ENCODE measurements around the gene JMJD1C.

Gene JMJD1C

DNA sequence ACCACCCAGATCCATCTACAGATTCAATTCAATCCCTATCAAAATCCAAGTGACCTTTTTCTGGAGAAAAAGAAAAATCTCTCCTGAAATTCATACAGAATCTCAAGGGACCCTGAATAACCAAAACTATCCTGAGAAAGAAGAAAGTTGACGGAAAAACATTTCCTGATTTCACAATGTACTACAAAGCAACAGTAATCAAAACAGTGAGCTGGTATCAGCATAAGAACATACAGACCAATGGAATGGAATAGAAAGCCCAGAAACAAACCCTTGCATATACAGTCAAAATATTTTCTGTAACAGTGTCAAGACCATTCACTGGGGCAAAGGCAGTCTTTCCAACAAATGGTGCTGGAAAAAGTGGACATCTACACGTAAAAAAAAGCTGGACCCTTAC, 89.9 kb downstream of the JMJD1C start:
- POLR2A ChIA-PET, result no interaction called here
- Histone ChIP-seq H3K9me3 (ENCODE audit: control insufficient read depth, insufficient read depth, low read depth, low read length) (no peaks in the 10 kb centered on the region), H3K36me3 (ENCODE audit: control insufficient read depth in 2 of 2, insufficient read depth in 1 of 2, low read length in 2 of 2) (peaks cover 0 to 4% of the 10 kb centered on the region in 2 experiments; a peak in 2 of 3 replicates), H3K27ac (ENCODE audit: extremely low read depth, low read depth, low read length) (no peak overlapping the region), H3K4me3 (ENCODE audit: low read depth, low read length) (no peak overlapping the region), H3K4me1 (ENCODE audit: control insufficient read depth, insufficient read depth, low read length) (no peaks in the 10 kb centered on the region)
- CTCF ChIA-PET, result interaction anchor here (1.3 kb wide), 1 partner anchor 9 kb away, joined by 4 read pairs; no protein-coding TSS in a partner anchor
- TF ChIP-seq, protein P1, sequence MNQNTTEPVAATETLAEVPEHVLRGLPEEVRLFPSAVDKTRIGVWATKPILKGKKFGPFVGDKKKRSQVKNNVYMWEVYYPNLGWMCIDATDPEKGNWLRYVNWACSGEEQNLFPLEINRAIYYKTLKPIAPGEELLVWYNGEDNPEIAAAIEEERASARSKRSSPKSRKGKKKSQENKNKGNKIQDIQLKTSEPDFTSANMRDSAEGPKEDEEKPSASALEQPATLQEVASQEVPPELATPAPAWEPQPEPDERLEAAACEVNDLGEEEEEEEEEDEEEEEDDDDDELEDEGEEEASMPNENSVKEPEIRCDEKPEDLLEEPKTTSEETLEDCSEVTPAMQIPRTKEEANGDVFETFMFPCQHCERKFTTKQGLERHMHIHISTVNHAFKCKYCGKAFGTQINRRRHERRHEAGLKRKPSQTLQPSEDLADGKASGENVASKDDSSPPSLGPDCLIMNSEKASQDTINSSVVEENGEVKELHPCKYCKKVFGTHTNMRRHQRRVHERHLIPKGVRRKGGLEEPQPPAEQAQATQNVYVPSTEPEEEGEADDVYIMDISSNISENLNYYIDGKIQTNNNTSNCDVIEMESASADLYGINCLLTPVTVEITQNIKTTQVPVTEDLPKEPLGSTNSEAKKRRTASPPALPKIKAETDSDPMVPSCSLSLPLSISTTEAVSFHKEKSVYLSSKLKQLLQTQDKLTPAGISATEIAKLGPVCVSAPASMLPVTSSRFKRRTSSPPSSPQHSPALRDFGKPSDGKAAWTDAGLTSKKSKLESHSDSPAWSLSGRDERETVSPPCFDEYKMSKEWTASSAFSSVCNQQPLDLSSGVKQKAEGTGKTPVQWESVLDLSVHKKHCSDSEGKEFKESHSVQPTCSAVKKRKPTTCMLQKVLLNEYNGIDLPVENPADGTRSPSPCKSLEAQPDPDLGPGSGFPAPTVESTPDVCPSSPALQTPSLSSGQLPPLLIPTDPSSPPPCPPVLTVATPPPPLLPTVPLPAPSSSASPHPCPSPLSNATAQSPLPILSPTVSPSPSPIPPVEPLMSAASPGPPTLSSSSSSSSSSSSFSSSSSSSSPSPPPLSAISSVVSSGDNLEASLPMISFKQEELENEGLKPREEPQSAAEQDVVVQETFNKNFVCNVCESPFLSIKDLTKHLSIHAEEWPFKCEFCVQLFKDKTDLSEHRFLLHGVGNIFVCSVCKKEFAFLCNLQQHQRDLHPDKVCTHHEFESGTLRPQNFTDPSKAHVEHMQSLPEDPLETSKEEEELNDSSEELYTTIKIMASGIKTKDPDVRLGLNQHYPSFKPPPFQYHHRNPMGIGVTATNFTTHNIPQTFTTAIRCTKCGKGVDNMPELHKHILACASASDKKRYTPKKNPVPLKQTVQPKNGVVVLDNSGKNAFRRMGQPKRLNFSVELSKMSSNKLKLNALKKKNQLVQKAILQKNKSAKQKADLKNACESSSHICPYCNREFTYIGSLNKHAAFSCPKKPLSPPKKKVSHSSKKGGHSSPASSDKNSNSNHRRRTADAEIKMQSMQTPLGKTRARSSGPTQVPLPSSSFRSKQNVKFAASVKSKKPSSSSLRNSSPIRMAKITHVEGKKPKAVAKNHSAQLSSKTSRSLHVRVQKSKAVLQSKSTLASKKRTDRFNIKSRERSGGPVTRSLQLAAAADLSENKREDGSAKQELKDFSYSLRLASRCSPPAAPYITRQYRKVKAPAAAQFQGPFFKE (tag by site-specific recombination; IDR thresholded peaks at IDR 0.05; ENCODE audit: borderline replicate concordance), result no peak
- TF ChIP-seq, protein P2, sequence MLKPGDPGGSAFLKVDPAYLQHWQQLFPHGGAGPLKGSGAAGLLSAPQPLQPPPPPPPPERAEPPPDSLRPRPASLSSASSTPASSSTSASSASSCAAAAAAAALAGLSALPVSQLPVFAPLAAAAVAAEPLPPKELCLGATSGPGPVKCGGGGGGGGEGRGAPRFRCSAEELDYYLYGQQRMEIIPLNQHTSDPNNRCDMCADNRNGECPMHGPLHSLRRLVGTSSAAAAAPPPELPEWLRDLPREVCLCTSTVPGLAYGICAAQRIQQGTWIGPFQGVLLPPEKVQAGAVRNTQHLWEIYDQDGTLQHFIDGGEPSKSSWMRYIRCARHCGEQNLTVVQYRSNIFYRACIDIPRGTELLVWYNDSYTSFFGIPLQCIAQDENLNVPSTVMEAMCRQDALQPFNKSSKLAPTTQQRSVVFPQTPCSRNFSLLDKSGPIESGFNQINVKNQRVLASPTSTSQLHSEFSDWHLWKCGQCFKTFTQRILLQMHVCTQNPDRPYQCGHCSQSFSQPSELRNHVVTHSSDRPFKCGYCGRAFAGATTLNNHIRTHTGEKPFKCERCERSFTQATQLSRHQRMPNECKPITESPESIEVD (tag by site-specific recombination; IDR thresholded peaks at IDR 0.05), result no peak
- TF ChIP-seq ZNF184 (tag by site-specific recombination; IDR thresholded peaks at IDR 0.05) (no peak), KLF16 (tag by site-specific recombination; IDR thresholded peaks at IDR 0.05) (no peak), ZBTB8A (tag by site-specific recombination; IDR thresholded peaks at IDR 0.05) (no peak), ZNF175 (tag by site-specific recombination; IDR thresholded peaks at IDR 0.05) (no peak), ZNF37A (tag by site-specific recombination; IDR thresholded peaks at IDR 0.05) (no peak), ZNF266 (tag by site-specific recombination; IDR thresholded peaks at IDR 0.05; ENCODE audit: low read depth) (no peak), OVOL3 (tag by site-specific recombination; IDR thresholded peaks at IDR 0.05) (no peak), ZBTB1 (tag by site-specific recombination; IDR thresholded peaks at IDR 0.05) (no peak)
- TF ChIP-seq, protein P3, sequence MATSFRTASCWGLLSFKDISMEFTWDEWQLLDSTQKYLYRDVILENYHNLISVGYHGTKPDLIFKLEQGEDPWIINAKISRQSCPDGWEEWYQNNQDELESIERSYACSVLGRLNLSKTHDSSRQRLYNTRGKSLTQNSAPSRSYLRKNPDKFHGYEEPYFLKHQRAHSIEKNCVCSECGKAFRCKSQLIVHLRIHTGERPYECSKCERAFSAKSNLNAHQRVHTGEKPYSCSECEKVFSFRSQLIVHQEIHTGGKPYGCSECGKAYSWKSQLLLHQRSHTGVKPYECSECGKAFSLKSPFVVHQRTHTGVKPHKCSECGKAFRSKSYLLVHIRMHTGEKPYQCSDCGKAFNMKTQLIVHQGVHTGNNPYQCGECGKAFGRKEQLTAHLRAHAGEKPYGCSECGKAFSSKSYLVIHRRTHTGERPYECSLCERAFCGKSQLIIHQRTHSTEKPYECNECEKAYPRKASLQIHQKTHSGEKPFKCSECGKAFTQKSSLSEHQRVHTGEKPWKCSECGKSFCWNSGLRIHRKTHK (tag by site-specific recombination; IDR thresholded peaks at IDR 0.05), result no peak

DNA sequence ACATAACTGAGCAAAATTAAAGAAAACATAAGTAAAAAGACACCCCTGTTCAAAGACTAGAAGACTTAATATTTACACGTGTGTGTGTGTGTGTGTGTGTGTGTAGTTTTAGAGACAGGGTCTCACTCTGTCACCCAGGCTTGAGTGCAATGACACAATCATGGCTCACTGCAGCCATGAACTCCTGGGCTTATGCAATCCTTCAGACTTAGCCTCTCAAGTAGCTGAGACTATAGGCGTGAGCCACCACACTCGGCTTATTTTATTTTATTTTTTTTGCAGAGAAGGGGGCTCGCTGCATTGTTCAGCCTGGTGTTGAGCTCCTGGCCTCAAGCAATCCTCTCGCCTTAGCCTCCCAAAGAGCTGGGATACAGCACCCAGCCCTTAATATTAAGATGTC, 90.3 kb downstream of the JMJD1C start:
- H3K36me3 ChIP-seq (ENCODE audit: control insufficient read depth in 2 of 2, insufficient read depth in 1 of 2, low read length in 2 of 2), result peaks cover 0 to 4% of the 10 kb centered on the region in 2 experiments; a peak in 2 of 3 replicates
- no peaks in the 10 kb centered on the region for H3K4me1 ChIP-seq (ENCODE audit: control insufficient read depth, insufficient read depth, low read length)
- no peak overlapping the region for H3K4me3 ChIP-seq (ENCODE audit: low read depth, low read length)
- no peaks in the 10 kb centered on the region for H3K9me3 ChIP-seq (ENCODE audit: control insufficient read depth, insufficient read depth, low read depth, low read length)
- ChIA-PET CTCF (interaction anchor here (1.3 kb wide), 1 partner anchor 9 kb away, joined by 4 read pairs; no protein-coding TSS in a partner anchor), POLR2A (no interaction called here)
- no peak overlapping the region for H3K27ac ChIP-seq (ENCODE audit: extremely low read depth, low read depth, low read length)
- TF ChIP-seq ZNF302 (tag by site-specific recombination; IDR thresholded peaks at IDR 0.05; ENCODE audit: low read depth), result no peak
- TF ChIP-seq, protein P2 (tag by site-specific recombination; IDR thresholded peaks at IDR 0.05), result no peak
- TF ChIP-seq, protein P4, sequence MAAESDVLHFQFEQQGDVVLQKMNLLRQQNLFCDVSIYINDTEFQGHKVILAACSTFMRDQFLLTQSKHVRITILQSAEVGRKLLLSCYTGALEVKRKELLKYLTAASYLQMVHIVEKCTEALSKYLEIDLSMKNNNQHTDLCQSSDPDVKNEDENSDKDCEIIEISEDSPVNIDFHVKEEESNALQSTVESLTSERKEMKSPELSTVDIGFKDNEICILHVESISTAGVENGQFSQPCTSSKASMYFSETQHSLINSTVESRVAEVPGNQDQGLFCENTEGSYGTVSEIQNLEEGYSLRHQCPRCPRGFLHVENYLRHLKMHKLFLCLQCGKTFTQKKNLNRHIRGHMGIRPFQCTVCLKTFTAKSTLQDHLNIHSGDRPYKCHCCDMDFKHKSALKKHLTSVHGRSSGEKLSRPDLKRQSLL (tag by site-specific recombination; IDR thresholded peaks at IDR 0.05), result no peak
- no peak for TF ChIP-seq MEIS1 (CRISPR knock-in tag; IDR thresholded peaks at IDR 0.05; ENCODE audit: borderline replicate concordance)
- TF ChIP-seq, protein P5, sequence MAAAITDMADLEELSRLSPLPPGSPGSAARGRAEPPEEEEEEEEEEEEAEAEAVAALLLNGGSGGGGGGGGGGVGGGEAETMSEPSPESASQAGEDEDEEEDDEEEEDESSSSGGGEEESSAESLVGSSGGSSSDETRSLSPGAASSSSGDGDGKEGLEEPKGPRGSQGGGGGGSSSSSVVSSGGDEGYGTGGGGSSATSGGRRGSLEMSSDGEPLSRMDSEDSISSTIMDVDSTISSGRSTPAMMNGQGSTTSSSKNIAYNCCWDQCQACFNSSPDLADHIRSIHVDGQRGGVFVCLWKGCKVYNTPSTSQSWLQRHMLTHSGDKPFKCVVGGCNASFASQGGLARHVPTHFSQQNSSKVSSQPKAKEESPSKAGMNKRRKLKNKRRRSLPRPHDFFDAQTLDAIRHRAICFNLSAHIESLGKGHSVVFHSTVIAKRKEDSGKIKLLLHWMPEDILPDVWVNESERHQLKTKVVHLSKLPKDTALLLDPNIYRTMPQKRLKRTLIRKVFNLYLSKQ (tag by site-specific recombination; IDR thresholded peaks at IDR 0.05; ENCODE audit: borderline replicate concordance), result no peak
- no peak for TF ChIP-seq ZNF76 (tag by site-specific recombination; IDR thresholded peaks at IDR 0.05; ENCODE audit: borderline replicate concordance, low read depth)
- TF ChIP-seq OVOL3 (tag by site-specific recombination; IDR thresholded peaks at IDR 0.05), result no peak
- TF ChIP-seq ZNF660 (tag by site-specific recombination; IDR thresholded peaks at IDR 0.05), result no peak
- no peak for TF ChIP-seq PRDM1 (tag by site-specific recombination; IDR thresholded peaks at IDR 0.05)
- TF ChIP-seq ZIC2 (tag by site-specific recombination; IDR thresholded peaks at IDR 0.05), result no peak
- TF ChIP-seq ZFHX2 (tag by site-specific recombination; conservative IDR thresholded peaks at IDR 0.05), result no peak
- no peak for TF ChIP-seq ZNF701 (tag by site-specific recombination; IDR thresholded peaks at IDR 0.05)
- no peak for TF ChIP-seq ZBTB21 (tag by site-specific recombination; IDR thresholded peaks at IDR 0.05)

All from HEK293 (cell line).